Right cardiac atrium (tissue), 5 donors: Measurements from ENCODE around the gene CYREN. TPM values are rescaled to one million over a fixed set of nuclear protein-coding genes. Genes with fewer than 3 reads are reported as not detected.

Experiments used
- ATAC-seq, 2 donors: fragments of 200-7000 bp; cut with Tn5 transposase; one replicate each; pipeline versions ENCODE4 v1.8.0 to v1.9.1; 2020; ENCODE audit warnings: moderate library complexity in 2 of 2, mild to moderate bottlenecking in 1 of 2
- DNase-seq, 3 donors: peaks; one replicate each; pipeline ENCODE4 v3.0.0-alpha.2; 2020
- H3K27ac ChIP-seq: one replicate; pipeline ENCODE4 v1.5.1; 2013; ENCODE audit warnings: mild to moderate bottlenecking, low read length, control low read depth, moderate library complexity
- H3K27me3 ChIP-seq: one replicate; pipeline ENCODE4 v1.6.1; 2013; ENCODE audit not compliant: control insufficient read depth, insufficient read depth
- H3K4me1 ChIP-seq: one replicate; pipeline ENCODE4 v1.6.1; 2013; ENCODE audit warnings: low read length; ENCODE audit not compliant: control insufficient read depth, insufficient read depth
- H3K4me3 ChIP-seq: one replicate; pipeline ENCODE4 v1.5.1; 2013; ENCODE audit warnings: low read length, control low read depth
- H3K9me3 ChIP-seq: one replicate; pipeline ENCODE4 v1.6.1; 2013; ENCODE audit warnings: low read length; ENCODE audit not compliant: control insufficient read depth
- whole genome bisulfite sequencing: extraction: QIAGEN DNeasy Blood & Tissue Kit; methylation state at CpG from one replicate; pipeline ENCODE4 v1.1.7; 2013; 5-methylcytosine and 5-hydroxymethylcytosine counted together
- intact Hi-C, 4 donors: fragments of 100-400 bp; cut with DNase I; formaldehyde crosslinking; loops; one replicate each; pipeline versions ENCODE4 v1.11.0 to v1.14.0; 2022 to 2023
- polyA plus RNA-seq: library from polyadenylated mRNA; stranded (reverse); fragments of 200-250 nt; gene quantifications from one replicate; pipeline ENCODE4 v1.2.3, GENCODE V29; 2013
- total RNA-seq, 4 donors: library from RNA; stranded (reverse); fragmentation: NEBNext Ultra II Directional; extraction: Animal tissue kit (Norgen Biotek cat#: 25700); gene quantifications; one replicate each; pipeline ENCODE4 v1.2.1, GENCODE V29; 2021
- donor health status: healthy with polysubstance abuse.
- donor health status: DM: no; HTN: yes; CAD: no.
- donor health status: DM: no; HTN: no; CAD: no.
- donor health status: DM: no; HTN: yes; CAD: no; lungs with severe emphysema.
- donor health status: DM: yes; HTN: yes; CAD: no.

The CYREN gene
- total and polyA plus RNA-seq, 5 donors: 27.7 to 40.5 (median 33.0) TPM

DNA sequence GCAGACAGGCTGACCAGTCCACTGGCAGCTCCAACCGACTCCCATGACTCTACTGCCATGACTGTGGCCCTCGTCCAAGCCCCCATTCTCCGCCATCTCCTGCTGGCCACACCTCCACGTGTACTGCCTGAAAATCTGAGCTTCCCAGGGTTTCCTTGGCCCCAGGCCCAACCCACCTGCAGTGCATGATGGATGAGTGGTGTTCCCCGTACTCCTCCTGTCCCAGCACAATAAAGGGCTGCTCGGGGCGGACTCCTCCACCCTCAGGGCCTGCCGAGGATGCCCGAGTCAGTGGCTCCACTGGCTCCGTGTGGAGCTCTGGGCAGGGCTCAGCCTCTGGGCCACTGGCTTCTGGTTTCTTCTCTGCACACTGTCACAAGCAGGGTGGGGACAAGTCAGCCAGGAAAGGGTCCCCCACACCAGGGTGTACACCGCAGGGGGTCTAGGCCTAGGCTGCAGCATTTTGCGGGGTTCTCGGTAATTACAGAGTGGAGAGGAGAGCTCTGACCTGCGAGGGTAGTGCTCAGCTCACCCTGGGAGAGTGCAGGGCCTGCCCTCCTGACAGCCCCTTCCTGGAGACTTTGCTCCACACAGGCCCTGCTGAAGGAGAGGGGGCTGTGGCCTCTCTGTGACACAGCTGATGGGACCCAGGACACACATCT lies 25.6 kb upstream of the CYREN start:
- Histone ChIP-seq H3K9me3 (no peaks in the 10 kb centered on the region), H3K27me3 (no peaks in the 10 kb centered on the region), H3K27ac (no peak overlapping the region), H3K4me3 (no peak overlapping the region), H3K4me1 (no peaks in the 10 kb centered on the region)
- intact Hi-C loops: no loop called here
- no peak for DNase-seq
- WGBS: 95% methylated on average over 14 of the region's 14 CpGs
- peak in 1 of 2 donors; percentile 8 for ATAC-seq

DNA sequence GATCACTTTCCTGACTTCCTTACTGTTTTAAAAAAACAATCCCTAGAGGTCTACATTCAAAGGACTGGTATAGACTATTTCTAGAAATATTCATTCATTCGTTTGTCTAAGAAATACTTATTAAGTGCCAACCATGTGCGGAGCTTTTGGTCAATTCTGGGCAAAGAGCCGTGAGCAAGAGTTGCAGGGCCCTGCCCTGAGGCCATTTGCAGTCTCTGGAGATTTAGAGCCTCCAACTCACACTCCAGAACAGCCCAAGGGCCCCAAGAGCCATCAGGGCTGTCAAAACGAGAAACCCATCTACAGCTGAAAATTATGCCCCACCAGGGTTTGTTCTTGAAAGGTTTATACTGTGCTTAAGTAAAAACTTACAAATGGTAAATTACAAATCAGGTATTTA lies 24.6 kb upstream of the CYREN start:
- Histone ChIP-seq H3K4me3 (no peak overlapping the region), H3K4me1 (no peaks in the 10 kb centered on the region), H3K27me3 (no peaks in the 10 kb centered on the region), H3K9me3 (no peaks in the 10 kb centered on the region), H3K27ac (no peak overlapping the region)
- WGBS: 88% methylated on average over 4 of the region's 4 CpGs
- DNase-seq: no peak
- no peak for ATAC-seq
- intact Hi-C loops: no loop called here

DNA sequence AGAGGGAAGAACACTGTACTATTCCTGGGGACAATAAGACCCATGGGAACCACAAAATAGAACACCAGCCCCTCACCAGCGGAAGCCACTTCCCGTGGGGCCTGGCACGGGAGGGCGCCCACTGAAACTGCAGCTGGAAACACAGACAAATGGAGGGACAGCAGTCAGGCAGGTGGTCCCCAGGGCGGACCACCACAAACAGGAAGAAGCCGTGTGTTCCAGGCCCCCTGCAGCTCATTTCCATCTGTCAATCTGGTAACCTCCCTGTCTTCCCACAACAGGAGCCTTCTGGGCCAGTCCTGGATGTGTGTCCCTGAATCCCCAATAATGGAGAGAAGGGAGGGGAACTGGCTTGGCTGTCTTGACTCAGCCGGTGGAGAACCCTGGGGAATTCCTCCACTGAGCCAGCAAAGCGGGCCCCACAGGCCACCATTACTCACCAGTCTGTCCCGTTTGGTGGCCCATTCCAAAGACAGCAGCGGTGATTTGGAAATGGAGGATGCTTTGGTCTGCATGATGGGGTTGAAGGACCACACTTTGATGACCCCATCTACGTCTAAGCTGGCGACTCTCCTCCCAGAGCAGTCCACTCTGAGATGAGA lies 24.1 kb upstream of the CYREN start:
- 79% methylated on average over 12 of the region's 12 CpGs for WGBS
- no peaks in the 10 kb centered on the region for H3K4me1 ChIP-seq
- no peak overlapping the region for H3K27ac ChIP-seq
- intact Hi-C loops: no loop called here
- no peak for DNase-seq
- H3K4me3 ChIP-seq: no peak overlapping the region
- ATAC-seq: no peak
- H3K9me3 ChIP-seq: no peaks in the 10 kb centered on the region
- no peaks in the 10 kb centered on the region for H3K27me3 ChIP-seq

DNA sequence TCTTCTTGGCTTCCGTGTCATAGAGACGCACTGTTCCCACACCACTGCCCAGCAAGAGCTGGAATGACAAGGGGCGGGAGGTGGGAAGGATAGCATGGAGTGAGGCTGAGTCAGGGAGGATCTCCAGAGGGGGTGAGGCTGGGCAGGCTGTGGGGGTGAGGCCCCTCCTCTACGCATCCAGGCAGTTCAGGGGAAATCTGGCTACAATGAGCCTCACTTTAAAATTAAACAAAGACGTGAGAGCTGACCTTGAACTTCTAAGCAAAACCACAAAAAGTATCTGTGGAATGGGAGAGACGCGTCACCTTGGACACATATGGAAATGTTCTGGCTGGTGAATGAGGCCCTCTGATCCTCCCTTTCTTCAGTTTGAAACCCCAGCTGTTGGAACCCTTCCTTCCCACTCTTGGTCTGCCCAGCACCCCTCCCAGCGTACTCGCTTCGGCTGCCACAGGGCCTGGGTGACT lies 23.1 kb upstream of the CYREN start:
- ATAC-seq (no peak), DNase-seq (no peak)
- Histone ChIP-seq H3K4me3 (no peak overlapping the region), H3K9me3 (no peaks in the 10 kb centered on the region), H3K4me1 (no peaks in the 10 kb centered on the region), H3K27ac (no peak overlapping the region), H3K27me3 (no peaks in the 10 kb centered on the region)
- intact Hi-C loops: no loop called here
- 95% methylated on average over 10 of the region's 10 CpGs for WGBS

DNA sequence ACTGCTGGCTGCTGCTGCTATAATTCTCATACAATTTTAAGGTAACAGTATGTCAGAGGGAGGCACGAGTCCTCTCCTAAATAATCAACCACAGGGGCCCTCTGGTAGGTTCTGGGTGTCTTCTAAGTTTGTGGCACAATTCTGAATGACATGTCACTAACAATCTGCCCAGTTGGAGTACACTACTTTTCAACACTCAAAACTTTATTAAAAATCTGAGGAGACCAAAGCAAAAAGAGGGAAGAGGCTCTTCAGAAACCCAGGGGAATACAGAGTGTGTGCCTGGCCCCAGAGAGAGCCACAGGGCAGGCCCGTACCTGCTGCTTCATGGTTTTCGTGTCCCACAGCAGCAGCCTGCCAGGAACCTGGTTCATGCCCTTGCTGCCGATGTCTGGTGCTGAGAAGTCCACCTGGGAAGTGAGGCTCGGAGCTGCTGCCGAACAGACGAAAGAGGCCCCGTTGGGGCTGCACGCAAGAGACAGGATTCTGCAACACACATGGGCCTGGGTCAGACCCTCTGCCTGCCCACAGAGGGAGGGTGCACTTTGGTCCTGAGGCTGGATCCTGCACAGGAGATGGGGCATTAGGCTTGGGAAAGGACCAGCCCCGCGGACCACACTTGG lies 22.5 kb upstream of the CYREN start:
- intact Hi-C loops: no loop called here
- no peaks in the 10 kb centered on the region for H3K9me3 ChIP-seq
- ATAC-seq (no peak), DNase-seq (no peak)
- H3K27ac ChIP-seq: no peak overlapping the region
- WGBS: 89% methylated on average over 11 of the region's 11 CpGs
- no peak overlapping the region for H3K4me3 ChIP-seq
- H3K27me3 ChIP-seq: no peaks in the 10 kb centered on the region
- no peaks in the 10 kb centered on the region for H3K4me1 ChIP-seq

DNA sequence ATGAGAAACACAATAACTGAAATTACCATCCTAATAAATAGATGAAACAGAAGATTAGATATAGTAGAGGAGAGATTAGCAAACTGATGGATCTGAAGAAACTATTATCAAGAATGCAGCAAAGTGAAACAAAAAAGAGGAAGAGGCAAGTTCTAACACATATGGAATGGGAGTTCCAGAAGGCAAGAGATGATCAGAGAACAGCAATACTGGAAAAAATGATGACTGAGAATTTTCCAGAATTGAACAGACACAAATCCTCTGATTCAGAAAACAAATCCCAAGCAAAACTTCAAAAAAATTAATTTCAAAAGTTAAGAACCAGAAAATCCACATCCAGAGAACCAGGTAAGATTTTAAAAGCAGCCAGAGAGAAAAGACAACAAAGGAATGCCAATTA lies 20.2 kb upstream of the CYREN start:
- no peak overlapping the region for H3K4me3 ChIP-seq
- no peak for ATAC-seq
- no peaks in the 10 kb centered on the region for H3K4me1 ChIP-seq
- no peak overlapping the region for H3K27ac ChIP-seq
- intact Hi-C loops: no loop called here
- DNase-seq: no peak
- no peaks in the 10 kb centered on the region for H3K9me3 ChIP-seq
- no peaks in the 10 kb centered on the region for H3K27me3 ChIP-seq

DNA sequence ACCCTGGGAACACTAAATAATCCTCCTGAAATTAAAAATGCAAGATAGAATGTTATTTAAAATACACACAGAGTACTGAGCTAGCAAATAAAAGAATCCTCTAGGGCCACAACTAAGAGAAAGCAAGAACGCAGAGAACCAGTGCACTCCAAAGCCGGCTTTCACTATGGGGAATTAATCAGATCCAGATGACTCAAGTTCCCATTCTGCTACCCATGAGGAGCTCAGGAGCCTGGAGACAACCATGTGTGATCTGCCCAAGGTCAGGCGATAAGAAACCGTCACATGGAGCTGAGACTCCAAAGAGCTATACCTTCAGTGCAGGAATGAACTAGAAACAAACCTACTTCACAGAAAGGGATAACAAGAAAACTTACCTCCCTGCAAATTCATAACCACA lies 19.5 kb upstream of the CYREN start:
- WGBS: 91% methylated on average over 4 of the region's 4 CpGs
- Histone ChIP-seq H3K9me3 (no peaks in the 10 kb centered on the region), H3K27ac (no peak overlapping the region), H3K4me3 (no peak overlapping the region), H3K27me3 (no peaks in the 10 kb centered on the region), H3K4me1 (no peaks in the 10 kb centered on the region)
- intact Hi-C loops: no loop called here
- DNase-seq: no peak
- no peak for ATAC-seq

DNA sequence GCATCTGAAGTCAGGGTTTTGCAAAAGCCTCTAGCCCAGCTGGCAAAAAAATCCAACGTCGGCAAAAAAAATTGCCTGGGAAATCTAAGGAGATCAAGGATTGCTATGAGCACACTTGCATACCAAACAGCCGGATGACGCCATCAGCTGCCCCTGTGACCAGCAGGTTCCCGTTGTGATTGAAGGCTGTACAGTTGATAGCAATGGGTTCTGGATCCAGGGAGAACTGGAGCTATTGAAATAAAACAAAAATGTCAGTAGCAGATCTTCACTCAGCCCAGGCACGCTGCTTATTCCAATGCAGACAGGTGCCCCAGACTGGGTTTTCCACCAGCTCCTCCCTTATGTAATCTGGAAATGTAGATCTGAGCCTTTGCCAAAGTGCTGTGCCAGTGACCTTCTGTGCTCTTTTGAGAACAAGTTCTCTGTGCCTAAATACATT lies 18.7 kb upstream of the CYREN start:
- Histone ChIP-seq H3K27ac (no peak overlapping the region), H3K4me1 (no peaks in the 10 kb centered on the region), H3K27me3 (no peaks in the 10 kb centered on the region), H3K9me3 (no peaks in the 10 kb centered on the region), H3K4me3 (no peak overlapping the region)
- intact Hi-C loops: no loop called here
- DNase-seq: peak in 1 of 3 donors; percentile 10
- 88% methylated on average over 6 of the region's 6 CpGs for WGBS
- peak in 1 of 2 donors; percentile 44 for ATAC-seq

DNA sequence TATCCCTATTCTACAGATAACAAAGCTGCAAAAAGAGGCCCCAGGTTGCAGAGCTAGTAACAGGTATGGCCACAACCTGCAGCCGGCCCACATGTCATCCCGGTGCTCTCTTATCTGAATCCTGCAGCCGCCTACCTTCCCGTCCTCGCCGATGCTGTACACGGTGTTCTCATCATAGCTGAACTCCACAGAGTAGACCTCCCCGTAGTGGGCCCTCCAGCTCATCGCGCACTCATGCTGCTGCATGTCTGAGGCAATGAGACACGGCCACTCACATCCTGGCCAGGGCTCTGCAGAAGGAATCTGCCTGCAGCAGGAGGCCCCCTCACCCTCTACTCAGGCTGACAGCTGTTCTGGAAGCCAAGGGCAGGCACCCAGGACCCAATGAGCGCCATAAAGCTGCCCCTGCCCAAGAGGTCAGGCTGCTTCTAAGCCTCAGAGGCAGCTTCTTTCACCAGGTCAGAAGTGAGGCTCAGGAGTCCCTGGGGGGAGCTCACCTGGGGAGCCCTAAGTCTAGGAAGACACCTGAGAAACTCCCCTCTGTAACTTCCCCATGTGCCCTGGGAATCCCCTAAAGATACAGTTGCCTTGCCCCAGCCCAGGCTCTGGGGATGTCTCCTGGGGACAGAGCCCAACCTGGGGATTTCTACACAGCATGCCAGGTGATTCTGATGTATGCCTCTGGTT lies 17.9 kb upstream of the CYREN start:
- intact Hi-C loops: no loop called here

DNA sequence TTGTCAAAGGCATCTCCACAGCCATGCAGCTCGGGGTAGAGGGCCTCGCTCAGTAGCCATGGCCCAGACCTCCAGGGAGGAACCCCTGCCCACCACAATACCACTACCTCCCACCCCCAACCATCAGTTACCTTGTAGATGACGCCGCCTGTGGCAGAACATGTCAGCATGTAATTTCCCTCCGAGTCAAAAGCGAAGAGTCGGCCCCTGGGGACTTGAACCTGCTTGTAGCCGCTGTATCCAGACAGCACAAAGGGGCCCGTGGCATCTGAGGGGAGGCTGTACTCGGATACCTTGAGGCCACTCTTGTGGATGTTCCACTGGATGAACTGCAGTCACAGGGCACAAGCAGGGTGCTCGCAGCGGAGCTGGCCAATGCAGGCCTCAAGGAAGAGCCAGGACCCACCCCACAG lies 16.3 kb upstream of the CYREN start:
- DNase-seq (peak in 1 of 3 donors; percentile 33), ATAC-seq (peak in 1 of 2 donors; percentile 10)
- Histone ChIP-seq H3K27me3 (no peaks in the 10 kb centered on the region), H3K27ac (no peak overlapping the region), H3K4me3 (no peak overlapping the region), H3K4me1 (no peaks in the 10 kb centered on the region), H3K9me3 (no peaks in the 10 kb centered on the region)
- WGBS: 90% methylated on average over 12 of the region's 12 CpGs
- intact Hi-C loops: no loop called here

More for the DNA sequence above, 17.9 kb upstream of the CYREN start:
- Histone ChIP-seq H3K27ac (no peak overlapping the region), H3K4me3 (no peak overlapping the region), H3K9me3 (no peaks in the 10 kb centered on the region), H3K27me3 (no peaks in the 10 kb centered on the region), H3K4me1 (no peaks in the 10 kb centered on the region)
- DNase-seq (peak in 1 of 3 donors; percentile 21), ATAC-seq (no peak)
- WGBS: 98% methylated on average over 12 of the region's 12 CpGs

DNA sequence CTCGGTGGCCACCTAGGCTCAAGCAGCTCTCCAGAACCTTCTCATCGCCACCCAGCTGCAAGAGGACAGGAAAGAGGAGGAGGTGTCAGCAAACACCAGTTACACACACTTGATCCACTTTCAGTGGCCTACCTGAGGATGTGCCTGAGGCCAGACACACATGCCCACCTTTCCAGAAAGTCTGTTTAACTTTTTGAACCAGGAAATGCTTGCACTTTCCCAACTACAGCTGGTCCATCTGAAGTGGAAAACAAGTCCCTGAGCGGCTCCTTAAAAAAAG lies 15.7 kb upstream of the CYREN start:
- Histone ChIP-seq H3K27ac (no peak overlapping the region), H3K9me3 (peaks cover 2% of the 10 kb centered on the region), H3K4me1 (no peaks in the 10 kb centered on the region), H3K27me3 (no peaks in the 10 kb centered on the region), H3K4me3 (no peak overlapping the region)
- no peak for DNase-seq
- intact Hi-C loops: no loop called here
- no peak for ATAC-seq
- 95% methylated on average over 3 of the region's 3 CpGs for WGBS
